ENCODE measurements around the gene ARID2.

Gene ARID2

GRCh38 chr12:45726603-45727300 lies 2.8 kb upstream of the ARID2 start:
- H2AK5ac ChIP-seq (ENCODE audit: low read length): no peak overlapping the region
- H3K4ac ChIP-seq (ENCODE audit: low read depth, low read length): peak overlapping the region; percentile 34
- peak overlapping the region; percentile 37 for H2BK120ac ChIP-seq (ENCODE audit: insufficient read depth, low read length, poor library complexity)
- H3K18ac ChIP-seq (ENCODE audit: low read length): peak overlapping the region; percentile 85
- H3K27me3 ChIP-seq (ENCODE audit: insufficient read depth, low read length): no peaks in the 10 kb centered on the region
- H3K79me1 ChIP-seq (ENCODE audit: low read length): peaks cover 30% of the 10 kb centered on the region
- H3K14ac ChIP-seq (ENCODE audit: low read length): peak overlapping the region; percentile 88
- no CpG with 5 or more reads among the region's 42 CpGs for WGBS (ENCODE audit: extremely low coverage, insufficient coverage, insufficient read length)
- H3K79me2 ChIP-seq (ENCODE audit: control insufficient read depth, insufficient read depth, low read length, poor library complexity): peaks cover 18% of the 10 kb centered on the region
- H4K91ac ChIP-seq (ENCODE audit: low read depth, low read length): peak overlapping the region; percentile 81
- H4K8ac ChIP-seq (ENCODE audit: low read depth, low read length): peak overlapping the region; percentile 89
- no peak overlapping the region for H3K23ac ChIP-seq (ENCODE audit: low read length)
- peak overlapping the region; percentile 95 for H2BK5ac ChIP-seq (ENCODE audit: low read depth, low read length, poor library complexity)
- H3K9ac ChIP-seq (ENCODE audit: low read length): peak overlapping the region; percentile 96
- peak overlapping the region; percentile 28 for H2AFZ ChIP-seq (ENCODE audit: insufficient read depth, low read length, poor library complexity)
- H3K27ac ChIP-seq (ENCODE audit: low read depth, low read length): peak overlapping the region; percentile 96
- H2BK12ac ChIP-seq (ENCODE audit: low read length): no peak overlapping the region
- H3K9me3 ChIP-seq (ENCODE audit: insufficient read depth, low read depth, low read length): no peaks in the 10 kb centered on the region
- peak overlapping the region; percentile 88 for H3K4me3 ChIP-seq (ENCODE audit: low read depth, low read length)
- H3K36me3 ChIP-seq (ENCODE audit: control insufficient read depth in 1 of 2, insufficient read depth in 2 of 2, low read length in 2 of 2): no peaks in the 10 kb centered on the region
- H3K4me2 ChIP-seq (ENCODE audit: low read length): peak overlapping the region; percentile 99
- H4K12ac ChIP-seq (ENCODE audit: low read depth, low read length): peak overlapping the region; percentile 1
- peak; percentile 20 to 55 for DNase-seq
- H3K4me1 ChIP-seq (ENCODE audit: control insufficient read depth in 1 of 2, insufficient read depth in 2 of 2, low read length in 2 of 2): no peaks in the 10 kb centered on the region

DNA sequence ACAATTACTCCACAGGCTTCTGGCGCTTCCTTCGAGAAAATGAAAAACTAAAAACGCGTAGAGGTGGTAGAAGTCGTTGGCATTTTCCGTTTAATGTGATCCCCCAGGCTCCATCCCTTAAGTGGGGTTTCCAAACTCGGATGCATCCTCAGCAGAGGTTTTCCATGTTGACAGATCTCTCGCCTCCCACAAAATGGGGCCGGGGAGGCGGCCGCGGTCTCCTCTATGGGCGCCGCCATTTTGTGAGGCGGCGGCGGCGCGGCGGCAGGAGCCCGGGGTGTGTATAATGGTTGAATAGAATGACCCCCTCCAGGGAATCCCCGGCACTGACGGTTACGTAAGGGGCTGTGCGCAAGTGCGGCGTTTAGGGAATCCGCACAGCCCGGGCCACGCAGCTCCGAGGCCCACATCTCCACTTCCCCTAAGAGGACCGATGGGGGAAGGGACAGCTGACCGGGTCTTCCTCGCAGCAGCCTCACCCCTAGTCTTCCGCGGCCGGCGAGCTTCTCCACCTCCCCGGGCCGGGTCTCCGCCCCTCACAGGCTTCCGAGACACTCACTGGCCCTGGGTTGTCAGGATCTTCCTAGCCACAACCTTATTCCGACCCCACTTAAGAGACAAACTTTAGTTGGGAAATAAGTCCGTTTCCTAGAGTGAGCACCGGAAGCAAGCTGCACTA lies 2.1 kb upstream of the ARID2 start:
- Histone ChIP-seq H2AFZ (ENCODE audit: insufficient read depth, low read length, poor library complexity) (peak overlapping the region; percentile 75), H3K27me3 (ENCODE audit: insufficient read depth, low read length) (no peaks in the 10 kb centered on the region), H3K18ac (ENCODE audit: low read length) (peak overlapping the region; percentile 85), H3K23ac (ENCODE audit: low read length) (no peak overlapping the region), H3K4ac (ENCODE audit: low read depth, low read length) (peak overlapping the region; percentile 40), H2BK120ac (ENCODE audit: insufficient read depth, low read length, poor library complexity) (peak overlapping the region; percentile 61), H2AK5ac (ENCODE audit: low read length) (no peak overlapping the region), H2BK12ac (ENCODE audit: low read length) (no peak overlapping the region), H4K8ac (ENCODE audit: low read depth, low read length) (peak overlapping the region; percentile 89), H3K79me2 (ENCODE audit: control insufficient read depth, insufficient read depth, low read length, poor library complexity) (peaks cover 18% of the 10 kb centered on the region), H4K12ac (ENCODE audit: low read depth, low read length) (peak overlapping the region; percentile 63), H3K27ac (ENCODE audit: low read depth, low read length) (peak overlapping the region; percentile 96), H3K9me3 (ENCODE audit: insufficient read depth, low read depth, low read length) (no peaks in the 10 kb centered on the region), H3K4me1 (ENCODE audit: control insufficient read depth in 1 of 2, insufficient read depth in 2 of 2, low read length in 2 of 2) (no peaks in the 10 kb centered on the region), H3K36me3 (ENCODE audit: control insufficient read depth in 1 of 2, insufficient read depth in 2 of 2, low read length in 2 of 2) (no peaks in the 10 kb centered on the region), H3K79me1 (ENCODE audit: low read length) (peaks cover 30% of the 10 kb centered on the region), H3K9ac (ENCODE audit: low read length) (peak overlapping the region; percentile 96), H3K14ac (ENCODE audit: low read length) (peak overlapping the region; percentile 88), H3K4me2 (ENCODE audit: low read length) (peak overlapping the region; percentile 99), H2BK5ac (ENCODE audit: low read depth, low read length, poor library complexity) (peak overlapping the region; percentile 95), H4K91ac (ENCODE audit: low read depth, low read length) (peak overlapping the region; percentile 81), H3K4me3 (ENCODE audit: low read depth, low read length) (peak overlapping the region; percentile 88)
- DNase-seq: peak; percentile 94 to 95
- WGBS (ENCODE audit: extremely low coverage, insufficient coverage, insufficient read length): no CpG with 5 or more reads among the region's 45 CpGs

- no peak overlapping the region for H2AK5ac ChIP-seq (ENCODE audit: low read length)
- H3K23ac ChIP-seq (ENCODE audit: low read length): no peak overlapping the region
- no peak overlapping the region for H4K12ac ChIP-seq (ENCODE audit: low read depth, low read length)
- no peak overlapping the region for H3K14ac ChIP-seq (ENCODE audit: low read length)
- H3K79me1 ChIP-seq (ENCODE audit: low read length): peaks cover 30% of the 10 kb centered on the region
- DNase-seq: peak; percentile 14 to 75
- no CpG with 5 or more reads among the region's 17 CpGs for WGBS (ENCODE audit: extremely low coverage, insufficient coverage, insufficient read length)
- no peaks in the 10 kb centered on the region for H3K4me1 ChIP-seq (ENCODE audit: control insufficient read depth in 1 of 2, insufficient read depth in 2 of 2, low read length in 2 of 2)
- H3K4me3 ChIP-seq (ENCODE audit: low read depth, low read length): peak overlapping the region; percentile 69
- peak overlapping the region; percentile 75 for H2AFZ ChIP-seq (ENCODE audit: insufficient read depth, low read length, poor library complexity)
- H3K36me3 ChIP-seq (ENCODE audit: control insufficient read depth in 1 of 2, insufficient read depth in 2 of 2, low read length in 2 of 2): no peaks in the 10 kb centered on the region
- no peak overlapping the region for H4K91ac ChIP-seq (ENCODE audit: low read depth, low read length)
- peak overlapping the region; percentile 82 for H4K8ac ChIP-seq (ENCODE audit: low read depth, low read length)
- H3K9ac ChIP-seq (ENCODE audit: low read length): peak overlapping the region; percentile 69
- no peak overlapping the region for H2BK120ac ChIP-seq (ENCODE audit: insufficient read depth, low read length, poor library complexity)
- H3K4me2 ChIP-seq (ENCODE audit: low read length): peak overlapping the region; percentile 99
- H2BK12ac ChIP-seq (ENCODE audit: low read length): peak overlapping the region; percentile 72
- H3K9me3 ChIP-seq (ENCODE audit: insufficient read depth, low read depth, low read length): no peaks in the 10 kb centered on the region
- no peak overlapping the region for H3K4ac ChIP-seq (ENCODE audit: low read depth, low read length)
- H2BK5ac ChIP-seq (ENCODE audit: low read depth, low read length, poor library complexity): peak overlapping the region; percentile 95
- H3K27me3 ChIP-seq (ENCODE audit: insufficient read depth, low read length): no peaks in the 10 kb centered on the region
- peaks cover 18% of the 10 kb centered on the region for H3K79me2 ChIP-seq (ENCODE audit: control insufficient read depth, insufficient read depth, low read length, poor library complexity)
- H3K18ac ChIP-seq (ENCODE audit: low read length): no peak overlapping the region
- peak overlapping the region; percentile 99 for H3K27ac ChIP-seq (ENCODE audit: low read depth, low read length)
Measured at GRCh38 chr12:45727980-45728629, 1.4 kb upstream of the ARID2 start.

GRCh38 chr12:45728630-45729232 lies 775 bp upstream of the ARID2 start:
- Histone ChIP-seq H3K79me1 (ENCODE audit: low read length) (peaks cover 30% of the 10 kb centered on the region), H3K4me3 (ENCODE audit: low read depth, low read length) (peak overlapping the region; percentile 99), H2AFZ (ENCODE audit: insufficient read depth, low read length, poor library complexity) (peak overlapping the region; percentile 3), H3K27ac (ENCODE audit: low read depth, low read length) (peak overlapping the region; percentile 99), H3K9me3 (ENCODE audit: insufficient read depth, low read depth, low read length) (no peaks in the 10 kb centered on the region), H3K14ac (ENCODE audit: low read length) (peak overlapping the region; percentile 98), H3K4me1 (ENCODE audit: control insufficient read depth in 1 of 2, insufficient read depth in 2 of 2, low read length in 2 of 2) (no peaks in the 10 kb centered on the region), H3K4me2 (ENCODE audit: low read length) (peak overlapping the region; percentile 99), H4K91ac (ENCODE audit: low read depth, low read length) (peak overlapping the region; percentile 99), H2BK5ac (ENCODE audit: low read depth, low read length, poor library complexity) (peak overlapping the region; percentile 97), H3K18ac (ENCODE audit: low read length) (peak overlapping the region; percentile 56), H2BK120ac (ENCODE audit: insufficient read depth, low read length, poor library complexity) (peak overlapping the region; percentile 88), H2BK12ac (ENCODE audit: low read length) (no peak overlapping the region), H3K27me3 (ENCODE audit: insufficient read depth, low read length) (no peaks in the 10 kb centered on the region), H3K79me2 (ENCODE audit: control insufficient read depth, insufficient read depth, low read length, poor library complexity) (peaks cover 18% of the 10 kb centered on the region), H3K4ac (ENCODE audit: low read depth, low read length) (no peak overlapping the region), H3K36me3 (ENCODE audit: control insufficient read depth in 1 of 2, insufficient read depth in 2 of 2, low read length in 2 of 2) (no peaks in the 10 kb centered on the region), H4K8ac (ENCODE audit: low read depth, low read length) (peak overlapping the region; percentile 94), H3K23ac (ENCODE audit: low read length) (no peak overlapping the region), H4K12ac (ENCODE audit: low read depth, low read length) (no peak overlapping the region), H3K9ac (ENCODE audit: low read length) (peak overlapping the region; percentile 91), H2AK5ac (ENCODE audit: low read length) (no peak overlapping the region)
- DNase-seq: peak; percentile 94 to 95
- no CpG with 5 or more reads among the region's 65 CpGs for WGBS (ENCODE audit: extremely low coverage, insufficient coverage, insufficient read length)
